RWPE2 (cell line): ENCODE data around the gene TBC1D4.

Experiments used
- ATAC-seq: fragments of 200-7000 bp; cut with Tn5 transposase; 3 replicates; pipeline ENCODE4 v1.9.1; 2021; ENCODE audit warnings: low read depth
- DNase-seq: peaks from one replicate; pipeline ENCODE4 v3.0.0-alpha.2; 2020; ENCODE audit warnings: low spot score
- H3K27ac ChIP-seq: fragments of 450-650 bp; 2 replicates; pipeline ENCODE4 v1.5.1; 2017; ENCODE audit warnings: mild to moderate bottlenecking; ENCODE audit not compliant: poor library complexity, severe bottlenecking
- H3K27me3 ChIP-seq: fragments of 250-450 bp; sonication (Bioruptor Pico); 2 replicates; pipeline ENCODE4 v1.5.1; 2021; ENCODE audit warnings: mild to moderate bottlenecking, moderate library complexity; ENCODE audit not compliant: insufficient read depth, poor library complexity, severe bottlenecking
- H3K36me3 ChIP-seq: fragments of 250-450 bp; sonication (Bioruptor Pico); 2 replicates; pipeline ENCODE4 v1.5.1; 2020; ENCODE audit warnings: low read depth, mild to moderate bottlenecking, moderate library complexity
- H3K4me1 ChIP-seq: fragments of 250-450 bp; sonication (Bioruptor Pico); 2 replicates; pipeline ENCODE4 v1.5.1; 2021; ENCODE audit warnings: mild to moderate bottlenecking, moderate library complexity; ENCODE audit not compliant: insufficient read depth, poor library complexity, severe bottlenecking
- H3K4me3 ChIP-seq: fragments of 250-450 bp; sonication (Bioruptor Pico); 2 replicates; pipeline ENCODE4 v1.5.1; 2021; ENCODE audit warnings: mild to moderate bottlenecking, moderate library complexity; ENCODE audit not compliant: severe bottlenecking
- H3K9me3 ChIP-seq: fragments of 250-450 bp; sonication (Bioruptor Pico); 2 replicates; pipeline ENCODE4 v1.5.1; 2021; ENCODE audit warnings: mild to moderate bottlenecking, moderate library complexity; ENCODE audit not compliant: severe bottlenecking
- TF ChIP-seq, protein P1 (sequence below): fragments of 450-650 bp; IDR thresholded peaks from one replicate; pipeline ENCODE4 v1.5.1; 2017; ENCODE audit warnings: mild to moderate bottlenecking, moderate library complexity; ENCODE audit not compliant: poor library complexity, severe bottlenecking

Gene TBC1D4

DNA sequence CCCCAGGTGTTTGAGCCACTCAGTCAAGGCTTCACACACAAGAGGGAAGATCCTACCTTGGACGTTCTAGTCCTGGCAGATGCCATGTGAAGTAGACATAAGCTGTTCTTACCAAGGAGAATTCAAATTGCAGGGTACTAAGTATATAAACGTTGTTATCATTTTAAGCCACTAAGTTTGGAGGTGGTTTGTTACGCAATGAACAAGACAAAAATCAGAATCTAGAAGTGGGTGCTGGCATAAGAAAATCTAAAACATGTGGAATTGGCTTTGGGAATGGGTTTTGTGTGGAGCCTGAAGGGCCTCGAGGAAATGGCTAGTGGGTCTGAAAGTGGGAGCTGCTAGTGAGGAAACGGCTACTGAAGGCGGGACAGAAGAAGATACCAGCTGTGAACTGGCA is 83.9 kb downstream of the TBC1D4 start:
- ATAC-seq, result no peak
- no peaks in the 10 kb centered on the region for H3K4me1 ChIP-seq

DNA sequence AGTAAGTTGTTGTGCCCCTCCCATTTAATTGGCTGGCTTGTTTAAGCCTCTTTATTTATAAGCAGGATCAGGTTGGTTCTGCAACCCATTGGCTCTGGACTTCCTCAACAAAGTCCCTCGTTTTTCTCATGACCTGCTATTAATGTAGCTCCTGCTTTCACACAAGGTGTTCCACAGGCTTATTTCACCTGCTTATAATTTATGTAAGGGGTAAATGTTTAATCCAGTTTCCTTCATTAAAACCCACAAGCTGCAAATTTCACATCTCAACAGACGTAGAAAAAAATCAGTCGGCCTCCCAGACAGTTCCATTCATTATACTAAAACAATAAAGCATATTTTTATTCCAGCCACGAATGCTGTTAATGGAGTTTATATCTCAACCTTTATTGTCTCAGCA is 86.1 kb downstream of the TBC1D4 start:
- no peak for DNase-seq
- Histone ChIP-seq H3K27ac (no peak overlapping the region), H3K27me3 (no peaks in the 10 kb centered on the region), H3K4me3 (no peak overlapping the region), H3K9me3 (no peaks in the 10 kb centered on the region), H3K4me1 (no peaks in the 10 kb centered on the region), H3K36me3 (no peaks in the 10 kb centered on the region)
- TF ChIP-seq, protein P1, sequence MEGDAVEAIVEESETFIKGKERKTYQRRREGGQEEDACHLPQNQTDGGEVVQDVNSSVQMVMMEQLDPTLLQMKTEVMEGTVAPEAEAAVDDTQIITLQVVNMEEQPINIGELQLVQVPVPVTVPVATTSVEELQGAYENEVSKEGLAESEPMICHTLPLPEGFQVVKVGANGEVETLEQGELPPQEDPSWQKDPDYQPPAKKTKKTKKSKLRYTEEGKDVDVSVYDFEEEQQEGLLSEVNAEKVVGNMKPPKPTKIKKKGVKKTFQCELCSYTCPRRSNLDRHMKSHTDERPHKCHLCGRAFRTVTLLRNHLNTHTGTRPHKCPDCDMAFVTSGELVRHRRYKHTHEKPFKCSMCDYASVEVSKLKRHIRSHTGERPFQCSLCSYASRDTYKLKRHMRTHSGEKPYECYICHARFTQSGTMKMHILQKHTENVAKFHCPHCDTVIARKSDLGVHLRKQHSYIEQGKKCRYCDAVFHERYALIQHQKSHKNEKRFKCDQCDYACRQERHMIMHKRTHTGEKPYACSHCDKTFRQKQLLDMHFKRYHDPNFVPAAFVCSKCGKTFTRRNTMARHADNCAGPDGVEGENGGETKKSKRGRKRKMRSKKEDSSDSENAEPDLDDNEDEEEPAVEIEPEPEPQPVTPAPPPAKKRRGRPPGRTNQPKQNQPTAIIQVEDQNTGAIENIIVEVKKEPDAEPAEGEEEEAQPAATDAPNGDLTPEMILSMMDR, result no peak
- no peak for ATAC-seq

More for the DNA sequence above, 83.9 kb downstream of the TBC1D4 start:
- TF ChIP-seq, protein P1, result no peak
- Histone ChIP-seq H3K9me3 (no peaks in the 10 kb centered on the region), H3K27me3 (no peaks in the 10 kb centered on the region), H3K4me3 (no peak overlapping the region), H3K36me3 (no peaks in the 10 kb centered on the region), H3K27ac (no peak overlapping the region)
- no peak for DNase-seq

DNA sequence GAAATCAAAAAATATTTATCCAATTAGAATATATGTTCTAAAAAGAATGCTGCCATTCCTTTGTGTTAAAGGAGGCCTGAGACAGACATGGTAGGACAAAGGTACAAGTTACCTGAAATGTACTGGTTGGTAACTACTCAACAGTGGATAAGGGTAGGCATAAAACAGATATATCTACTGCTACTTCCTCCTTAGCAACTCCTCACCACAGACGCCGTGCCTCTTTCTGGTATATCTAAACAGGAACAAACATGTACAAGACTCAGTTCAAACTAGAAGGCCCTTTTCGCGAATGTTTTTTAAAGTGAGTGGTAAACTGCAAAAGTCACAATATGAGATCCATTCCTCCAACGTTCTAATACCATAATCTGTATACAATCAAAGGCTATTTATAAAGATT is 86.9 kb downstream of the TBC1D4 start:
- no peaks in the 10 kb centered on the region for H3K36me3 ChIP-seq
- no peak for ATAC-seq
- H3K27me3 ChIP-seq, result no peaks in the 10 kb centered on the region
- H3K9me3 ChIP-seq, result no peaks in the 10 kb centered on the region
- H3K27ac ChIP-seq, result no peak overlapping the region
- H3K4me3 ChIP-seq, result no peak overlapping the region
- no peaks in the 10 kb centered on the region for H3K4me1 ChIP-seq
- DNase-seq, result no peak
- TF ChIP-seq, protein P1, result no peak

DNA sequence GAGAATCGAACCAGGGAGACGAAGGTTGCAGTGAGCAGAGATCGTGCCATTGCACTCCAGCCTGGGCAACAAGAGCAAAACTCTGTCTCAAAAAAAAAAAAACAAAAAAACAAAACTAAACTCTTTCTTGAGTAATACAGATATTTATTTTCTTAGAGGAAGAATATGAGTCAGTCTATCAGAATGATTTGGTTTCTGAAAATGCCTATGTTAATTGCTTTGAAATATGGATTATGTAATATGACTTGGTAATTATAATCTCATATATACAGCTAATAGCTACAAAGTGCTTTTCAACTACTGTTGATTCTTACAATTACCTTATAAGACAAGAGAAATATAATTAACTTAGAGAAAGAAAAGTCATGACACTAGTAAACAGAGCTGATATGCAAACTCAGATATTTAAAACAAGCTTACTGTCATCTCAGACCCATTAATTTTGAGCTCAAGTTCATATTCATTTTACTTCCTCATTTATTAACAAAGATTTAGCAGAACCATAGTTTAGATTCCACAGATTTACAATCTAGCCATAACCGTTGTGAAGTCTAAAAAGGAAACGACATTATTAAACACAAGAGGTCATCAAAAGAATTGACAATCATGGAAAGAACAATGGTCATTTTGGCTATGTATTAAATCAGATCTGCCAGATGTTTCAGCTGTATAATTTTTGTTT is 88.0 kb downstream of the TBC1D4 start:
- H3K9me3 ChIP-seq, result no peaks in the 10 kb centered on the region
- DNase-seq, result no peak
- H3K36me3 ChIP-seq, result no peaks in the 10 kb centered on the region
- H3K4me3 ChIP-seq, result no peak overlapping the region
- TF ChIP-seq, protein P1, result no peak
- no peak for ATAC-seq
- H3K4me1 ChIP-seq, result no peaks in the 10 kb centered on the region
- no peak overlapping the region for H3K27ac ChIP-seq
- H3K27me3 ChIP-seq, result no peaks in the 10 kb centered on the region

DNA sequence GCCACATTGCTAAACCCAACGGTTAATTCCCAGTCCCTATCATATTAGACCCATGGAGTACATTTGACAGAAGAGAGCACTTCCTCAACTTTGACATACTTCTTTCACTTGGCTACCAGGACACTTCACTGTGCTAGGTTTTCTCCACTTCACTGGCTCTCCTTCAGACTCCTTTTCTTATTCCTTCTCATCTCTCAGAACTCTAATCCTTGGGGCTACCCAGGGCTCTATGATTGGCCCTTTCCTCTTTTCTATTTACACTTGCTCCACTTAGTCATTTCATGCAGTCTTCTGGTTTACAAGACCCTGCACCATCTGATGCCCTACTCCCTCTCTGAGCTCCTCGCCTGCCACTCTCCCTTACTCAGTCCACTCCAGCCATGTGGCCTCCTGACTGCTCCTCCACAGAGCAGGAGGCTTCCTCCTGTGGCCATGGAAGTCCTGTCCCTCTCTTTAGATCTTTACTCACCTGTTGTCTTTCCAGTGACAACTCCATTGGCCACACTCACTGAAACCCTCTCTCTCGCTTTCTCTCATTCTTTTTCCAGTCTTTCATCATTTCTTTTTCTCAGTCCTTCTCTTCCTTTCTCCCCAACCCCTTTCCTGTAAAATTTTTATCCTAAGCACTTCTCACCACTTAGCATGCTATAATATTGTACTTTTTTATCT is 90.4 kb downstream of the TBC1D4 start:
- Histone ChIP-seq H3K36me3 (no peaks in the 10 kb centered on the region), H3K9me3 (no peaks in the 10 kb centered on the region), H3K4me1 (no peaks in the 10 kb centered on the region), H3K27me3 (no peaks in the 10 kb centered on the region), H3K27ac (no peak overlapping the region), H3K4me3 (no peak overlapping the region)
- no peak for ATAC-seq
- TF ChIP-seq, protein P1, result no peak
- no peak for DNase-seq
